Measurements from ENCODE around the gene ANK2.

DNA sequence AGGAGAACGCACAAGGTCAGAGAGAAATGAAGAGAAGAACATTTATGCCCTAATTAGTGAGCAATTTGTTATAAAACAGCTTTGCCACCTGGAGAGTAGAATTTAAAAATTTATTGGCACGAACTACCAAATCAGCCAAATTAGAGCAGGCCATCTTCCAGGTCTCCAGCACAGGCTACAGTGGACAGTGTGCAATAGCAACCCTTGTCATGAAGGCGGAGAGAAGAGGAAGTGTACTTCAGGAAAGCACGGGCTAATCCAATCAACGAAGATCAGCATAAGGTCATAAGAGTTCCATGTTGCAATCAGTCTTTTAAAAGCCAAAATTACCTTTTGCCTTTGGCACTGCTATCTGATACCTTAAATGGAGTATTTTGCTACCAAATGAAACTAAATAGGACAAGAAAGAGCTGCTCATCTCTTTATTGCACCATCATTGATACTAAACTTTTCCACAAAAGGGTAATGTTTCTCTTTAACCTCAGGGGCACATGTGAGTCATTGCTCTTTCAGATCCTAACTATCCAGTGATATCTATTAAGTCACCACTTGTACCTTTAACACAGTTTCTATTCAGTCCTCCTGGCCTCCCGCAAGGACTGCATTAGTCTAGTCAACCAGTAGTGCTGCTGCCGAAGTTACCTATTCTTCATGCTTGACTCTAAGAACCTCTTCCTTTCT is 19.9 kb downstream of the ANK2 start:
- no peak for TF ChIP-seq POLR2A (IDR thresholded peaks at IDR 0.05)
- TF ChIP-seq, protein P1, sequence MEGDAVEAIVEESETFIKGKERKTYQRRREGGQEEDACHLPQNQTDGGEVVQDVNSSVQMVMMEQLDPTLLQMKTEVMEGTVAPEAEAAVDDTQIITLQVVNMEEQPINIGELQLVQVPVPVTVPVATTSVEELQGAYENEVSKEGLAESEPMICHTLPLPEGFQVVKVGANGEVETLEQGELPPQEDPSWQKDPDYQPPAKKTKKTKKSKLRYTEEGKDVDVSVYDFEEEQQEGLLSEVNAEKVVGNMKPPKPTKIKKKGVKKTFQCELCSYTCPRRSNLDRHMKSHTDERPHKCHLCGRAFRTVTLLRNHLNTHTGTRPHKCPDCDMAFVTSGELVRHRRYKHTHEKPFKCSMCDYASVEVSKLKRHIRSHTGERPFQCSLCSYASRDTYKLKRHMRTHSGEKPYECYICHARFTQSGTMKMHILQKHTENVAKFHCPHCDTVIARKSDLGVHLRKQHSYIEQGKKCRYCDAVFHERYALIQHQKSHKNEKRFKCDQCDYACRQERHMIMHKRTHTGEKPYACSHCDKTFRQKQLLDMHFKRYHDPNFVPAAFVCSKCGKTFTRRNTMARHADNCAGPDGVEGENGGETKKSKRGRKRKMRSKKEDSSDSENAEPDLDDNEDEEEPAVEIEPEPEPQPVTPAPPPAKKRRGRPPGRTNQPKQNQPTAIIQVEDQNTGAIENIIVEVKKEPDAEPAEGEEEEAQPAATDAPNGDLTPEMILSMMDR (IDR thresholded peaks at IDR 0.05) = no peak

All from uterus (tissue), 2 donors.